Left ventricle myocardium inferior (tissue), 1 donor: ENCODE data around the gene PALD1. TPM values are rescaled to one million over a fixed set of nuclear protein-coding genes. Genes with fewer than 3 reads are reported as not detected.
"Not testable (repeated sequence)": the region's sequence is repeated elsewhere in the genome, so short reads cannot be mapped to it uniquely, and the experiment has no call there.

ENCODE experiments used
- DNase-seq: peaks from one replicate; pipeline ENCODE4 v3.0.0-alpha.2; 2020
- H3K27ac ChIP-seq: fragments of 200-600 bp; replicated peaks from 2 replicates; pipeline ENCODE4 v1.8.0; 2021
- H3K27me3 ChIP-seq: fragments of 200-600 bp; 2 replicates; pipeline ENCODE4 v1.8.0; 2021; ENCODE audit warnings: low read depth
- H3K36me3 ChIP-seq: fragments of 200-600 bp; 2 replicates; pipeline ENCODE4 v1.8.0; 2021
- H3K4me1 ChIP-seq: fragments of 200-600 bp; 2 replicates; pipeline ENCODE4 v1.8.0; 2021
- H3K4me3 ChIP-seq: fragments of 200-600 bp; 2 replicates; pipeline ENCODE4 v1.8.0; 2021; ENCODE audit warnings: mild to moderate bottlenecking, moderate library complexity
- H3K9me3 ChIP-seq: fragments of 200-600 bp; replicated peaks from 2 replicates; pipeline ENCODE4 v1.8.0; 2021
- CTCF ChIP-seq: fragments of 200-600 bp; IDR thresholded peaks from 2 replicates; pipeline ENCODE4 v1.8.0; 2021; ENCODE audit warnings: antibody characterized with exemption, mild to moderate bottlenecking, borderline replicate concordance
- intact Hi-C: fragments of 100-400 bp; cut with micrococcal nuclease; formaldehyde crosslinking; loops from one replicate; pipeline ENCODE4 v1.11.0; 2022
- total RNA-seq: library from RNA; stranded (reverse); fragmentation: NEBNext Ultra II Directional; extraction: Animal tissue kit (Norgen Biotek cat#: 25700); gene quantifications from one replicate; pipeline ENCODE4 v1.2.1, GENCODE V29; 2021
- donor health status: DM: no; HTN: yes; CAD: no; lungs with severe emphysema.

The PALD1 gene
- total RNA-seq, 1 donor from 2014 or later = 5.1 TPM

DNA sequence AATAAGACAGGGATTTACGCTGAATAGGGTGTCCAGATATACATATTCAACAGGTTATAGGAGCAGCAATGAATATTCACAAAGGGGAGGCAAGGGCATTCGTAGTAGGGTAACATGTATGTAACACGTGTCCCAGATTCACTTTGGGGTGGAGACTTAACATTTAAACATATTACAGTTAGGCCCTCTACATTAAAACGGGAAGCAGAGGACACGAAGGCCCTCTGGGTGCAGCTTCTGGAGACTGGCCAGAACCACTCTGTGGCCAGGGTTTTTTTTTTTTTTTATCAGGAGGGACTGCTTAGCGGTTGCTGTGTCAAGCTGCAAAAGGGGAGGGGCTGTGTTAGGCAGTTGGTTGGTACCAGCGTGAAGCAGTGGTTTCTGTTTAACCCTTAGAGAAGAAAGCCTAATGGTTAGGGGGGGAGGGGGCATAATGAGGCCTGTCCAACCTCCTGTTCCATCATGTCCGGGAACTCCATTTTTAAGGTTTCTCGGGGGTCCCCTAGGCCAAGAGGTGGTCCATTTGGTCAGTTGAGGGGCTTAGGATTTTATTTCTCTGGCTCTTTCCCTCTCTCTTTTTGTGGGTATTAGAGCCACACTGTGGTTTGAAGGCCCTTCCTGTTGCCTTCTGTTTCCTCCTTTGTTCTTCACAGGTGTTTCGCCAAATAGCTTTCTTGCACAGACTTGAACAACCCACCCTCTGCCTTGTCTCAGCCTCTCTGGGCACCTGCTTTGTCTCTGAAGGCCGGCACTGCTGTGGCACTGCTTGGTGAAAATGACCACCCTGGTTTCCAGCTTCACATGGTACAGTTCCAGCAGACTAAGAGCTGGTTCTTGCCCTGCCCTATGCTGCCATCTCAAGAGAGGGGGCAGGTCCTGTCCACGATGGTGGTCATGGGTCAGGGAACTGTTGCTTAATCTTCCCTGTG is 97.6 kb downstream of the PALD1 start:
- peak overlapping the region; percentile 12 for H3K4me3 ChIP-seq
- H3K27ac ChIP-seq = peak overlapping the region; percentile 34
- H3K4me1 ChIP-seq = peaks cover 28% of the 10 kb centered on the region
- TF ChIP-seq CTCF = no peak
- H3K9me3 ChIP-seq = no peaks in the 10 kb centered on the region
- intact Hi-C loops = no loop called here
- peak; percentile 57 for DNase-seq
- H3K27me3 ChIP-seq = no peaks in the 10 kb centered on the region
- H3K36me3 ChIP-seq = no peaks in the 10 kb centered on the region

- intact Hi-C loops = no loop called here
- H3K4me3 ChIP-seq = no peak overlapping the region
- H3K9me3 ChIP-seq = no peaks in the 10 kb centered on the region
- no peak for DNase-seq
- no peak overlapping the region for H3K27ac ChIP-seq
- H3K4me1 ChIP-seq = peaks cover 28% of the 10 kb centered on the region
- TF ChIP-seq CTCF = no peak
- no peaks in the 10 kb centered on the region for H3K36me3 ChIP-seq
- no peaks in the 10 kb centered on the region for H3K27me3 ChIP-seq
Observed at GRCh38 chr10:70576803-70577517, 98.4 kb downstream of the PALD1 start.

GRCh38 chr10:70578371-70578947 is 99.9 kb downstream of the PALD1 start:
- Histone ChIP-seq H3K27ac (no peak overlapping the region), H3K36me3 (no peaks in the 10 kb centered on the region), H3K27me3 (no peaks in the 10 kb centered on the region), H3K9me3 (no peaks in the 10 kb centered on the region), H3K4me1 (peaks cover 34% of the 10 kb centered on the region), H3K4me3 (no peak overlapping the region)
- DNase-seq = no peak
- TF ChIP-seq CTCF = no peak
- intact Hi-C loops = no loop called here

GRCh38 chr10:70579234-70580002 is 100.9 kb downstream of the PALD1 start:
- no peak for DNase-seq
- intact Hi-C loops = no loop called here
- H3K36me3 ChIP-seq = no peaks in the 10 kb centered on the region
- H3K4me1 ChIP-seq = peaks cover 44% of the 10 kb centered on the region
- H3K9me3 ChIP-seq = no peaks in the 10 kb centered on the region
- H3K27ac ChIP-seq = no peak overlapping the region
- H3K4me3 ChIP-seq = no peak overlapping the region
- TF ChIP-seq CTCF = no peak
- no peaks in the 10 kb centered on the region for H3K27me3 ChIP-seq

GRCh38 chr10:70581176-70581575 is 102.6 kb downstream of the PALD1 start:
- H3K27ac ChIP-seq, H3K4me3 ChIP-seq, H3K36me3 ChIP-seq, H3K27me3 ChIP-seq, H3K9me3 ChIP-seq, DNase-seq, intact Hi-C loops: not testable (repeated sequence)
- H3K4me1 ChIP-seq = peaks cover 51% of the 10 kb centered on the region
